ENCODE data around the gene VOPP1. TPM values are rescaled to one million over a fixed set of nuclear protein-coding genes. Genes with fewer than 3 reads are reported as not detected.

Gene VOPP1
- total RNA-seq, 1 donor from 2014 or later: 23.7 TPM

DNA sequence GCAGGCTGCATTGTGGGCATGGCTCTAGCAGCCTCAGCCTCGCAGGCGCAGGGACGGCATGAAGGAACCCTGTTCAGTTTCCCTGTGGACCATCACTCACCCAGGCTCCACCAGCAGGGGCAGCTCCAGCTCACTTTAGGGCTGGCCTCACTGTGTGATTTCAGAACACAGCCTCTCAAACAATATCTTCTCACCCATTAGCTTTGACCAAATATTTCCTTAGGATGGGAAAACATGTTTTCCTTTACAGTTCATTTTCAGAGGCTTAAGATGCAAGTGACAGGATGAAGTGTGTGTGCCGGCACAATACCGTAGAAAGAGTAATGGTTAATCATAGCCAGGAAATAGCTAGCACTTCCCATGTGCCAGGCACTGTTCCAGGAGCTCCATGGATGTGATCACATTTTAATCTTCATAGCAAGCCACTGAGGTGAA, 149.0 kb downstream of the VOPP1 start:
- intact Hi-C loops (cut with micrococcal nuclease): no loop called here
- TF ChIP-seq, protein P1, sequence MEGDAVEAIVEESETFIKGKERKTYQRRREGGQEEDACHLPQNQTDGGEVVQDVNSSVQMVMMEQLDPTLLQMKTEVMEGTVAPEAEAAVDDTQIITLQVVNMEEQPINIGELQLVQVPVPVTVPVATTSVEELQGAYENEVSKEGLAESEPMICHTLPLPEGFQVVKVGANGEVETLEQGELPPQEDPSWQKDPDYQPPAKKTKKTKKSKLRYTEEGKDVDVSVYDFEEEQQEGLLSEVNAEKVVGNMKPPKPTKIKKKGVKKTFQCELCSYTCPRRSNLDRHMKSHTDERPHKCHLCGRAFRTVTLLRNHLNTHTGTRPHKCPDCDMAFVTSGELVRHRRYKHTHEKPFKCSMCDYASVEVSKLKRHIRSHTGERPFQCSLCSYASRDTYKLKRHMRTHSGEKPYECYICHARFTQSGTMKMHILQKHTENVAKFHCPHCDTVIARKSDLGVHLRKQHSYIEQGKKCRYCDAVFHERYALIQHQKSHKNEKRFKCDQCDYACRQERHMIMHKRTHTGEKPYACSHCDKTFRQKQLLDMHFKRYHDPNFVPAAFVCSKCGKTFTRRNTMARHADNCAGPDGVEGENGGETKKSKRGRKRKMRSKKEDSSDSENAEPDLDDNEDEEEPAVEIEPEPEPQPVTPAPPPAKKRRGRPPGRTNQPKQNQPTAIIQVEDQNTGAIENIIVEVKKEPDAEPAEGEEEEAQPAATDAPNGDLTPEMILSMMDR (IDR thresholded peaks at IDR 0.05; ENCODE audit: borderline replicate concordance): no peak

More for the DNA sequence above, 149.0 kb downstream of the VOPP1 start:
- Histone ChIP-seq H3K27ac (replicated peaks) (no peak overlapping the region), H3K4me3 (no peak overlapping the region), H3K9me3 (replicated peaks) (no peaks in the 10 kb centered on the region), H3K4me1 (peaks cover 7% of the 10 kb centered on the region), H3K36me3 (peaks cover 10% of the 10 kb centered on the region), H3K27me3 (ENCODE audit: low read depth) (no peaks in the 10 kb centered on the region)
- DNase-seq: no peak

Other genes starting within 250 kb of the VOPP1 start
- 7.9 TPM for gene LANCL2, start 207.2 kb downstream of the VOPP1 start, total RNA-seq

Measured in left ventricle myocardium inferior (tissue), 1 donor.